Hematopoietic multipotent progenitor cell treated with erythropoietin and hydrocortisone succinate and interleukin-3 and kit ligand, for 6 days (in vitro differentiated cells): ENCODE results near the gene PCBP3.
"Not testable (repeated sequence)": the region's sequence is repeated elsewhere in the genome, so short reads cannot be mapped to it uniquely, and the experiment has no call there.

ENCODE experiments used
- DNase-seq: peaks from one replicate; pipeline ENCODE4 v3.0.0-alpha.2; 2015

Gene PCBP3

GRCh38 chr21:45643021-45643980, at the start of gene PCBP3:
Gene PCBP3, plus strand, starts transcription at chr21:45643725. Its CDS starts 206,361 bp downstream, at chr21:45850086.
- peak; percentile 97 for DNase-seq

GRCh38 chr21:45594721-45595489, 48.6 kb upstream of the PCBP3 start:
- DNase-seq = no peak

GRCh38 chr21:45595574-45596295, 47.8 kb upstream of the PCBP3 start:
- DNase-seq = no peak

- peak; percentile 85 for DNase-seq
These were observed 46.7 kb upstream of the PCBP3 start for GRCh38 chr21:45596704-45597318.

- DNase-seq = no peak
These were observed 45.4 kb upstream of the PCBP3 start for GRCh38 chr21:45598109-45598508.

- no peak for DNase-seq
These were observed 44.9 kb upstream of the PCBP3 start for GRCh38 chr21:45598666-45599065.

- no peak for DNase-seq
These were observed 44.4 kb upstream of the PCBP3 start for GRCh38 chr21:45599146-45599581.

GRCh38 chr21:45600248-45600647, 43.3 kb upstream of the PCBP3 start:
- DNase-seq = no peak

- no peak for DNase-seq
These were observed 42.0 kb upstream of the PCBP3 start for GRCh38 chr21:45601551-45601950.

GRCh38 chr21:45602106-45602505, 41.4 kb upstream of the PCBP3 start:
- DNase-seq = no peak

GRCh38 chr21:45603481-45603880, 40.0 kb upstream of the PCBP3 start:
- no peak for DNase-seq

GRCh38 chr21:45604681-45605080, 38.8 kb upstream of the PCBP3 start:
- DNase-seq = not testable (repeated sequence)

GRCh38 chr21:45607021-45607908, 36.3 kb upstream of the PCBP3 start:
- no peak for DNase-seq

- DNase-seq = no peak
These were observed 35.6 kb upstream of the PCBP3 start for GRCh38 chr21:45607909-45608295.

GRCh38 chr21:45608747-45609470, 34.6 kb upstream of the PCBP3 start:
- not testable (repeated sequence) for DNase-seq

- not testable (repeated sequence) for DNase-seq
These were observed 33.9 kb upstream of the PCBP3 start for GRCh38 chr21:45609616-45610015.

GRCh38 chr21:45611296-45611695, 32.2 kb upstream of the PCBP3 start:
- no peak for DNase-seq

GRCh38 chr21:45611939-45612664, 31.4 kb upstream of the PCBP3 start:
- no peak for DNase-seq

GRCh38 chr21:45612665-45613019, 30.9 kb upstream of the PCBP3 start:
- not testable (repeated sequence) for DNase-seq

- DNase-seq = no peak
These were observed 30.1 kb upstream of the PCBP3 start for GRCh38 chr21:45613396-45613795.
